Measurements from ENCODE around the gene COL18A1.

COL18A1 gene

DNA sequence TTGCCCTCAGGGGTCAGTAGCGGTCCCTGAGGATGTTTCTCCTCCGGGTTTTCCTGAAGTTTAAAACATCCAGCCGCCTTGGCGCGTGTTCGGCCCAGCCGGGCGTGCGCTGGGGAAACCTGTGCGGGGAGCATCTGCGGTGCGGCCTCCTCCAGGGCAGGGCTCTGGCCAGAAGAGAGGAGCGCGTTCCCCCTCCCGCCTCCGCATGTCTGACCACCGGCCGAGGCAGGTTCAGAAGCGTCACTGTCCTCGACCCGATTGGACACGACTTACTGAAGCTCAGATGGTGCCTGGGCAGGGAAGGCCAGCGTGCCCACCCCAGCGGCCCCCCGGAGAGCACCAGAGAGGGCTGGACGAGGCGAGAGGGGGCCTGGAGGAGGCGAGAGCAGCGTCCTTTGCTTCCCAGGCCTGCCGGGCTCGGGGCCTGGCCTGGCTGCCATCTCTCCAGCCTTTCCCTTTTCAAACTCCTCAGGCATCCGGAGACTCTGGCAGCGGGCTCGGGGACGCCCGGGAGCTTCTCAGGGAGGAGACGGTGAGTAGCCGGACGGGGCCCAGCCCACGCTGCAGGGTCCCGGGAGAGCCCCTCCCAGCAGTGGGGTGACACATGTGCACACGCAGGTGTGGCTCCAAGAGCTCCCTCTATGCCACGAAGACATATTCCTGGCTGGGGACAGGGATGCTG, 70.2 kb downstream of the COL18A1 start:
- H3K36me3 ChIP-seq (ENCODE audit: control insufficient read depth in 4 of 4, insufficient read depth in 4 of 4, low read length in 3 of 4) = no peaks in the 10 kb centered on the region
- H3K27me3 ChIP-seq (replicated peaks in 2 of 5; ENCODE audit: control insufficient read depth in 4 of 5, insufficient read depth in 5 of 5, low read length in 4 of 5) = no peaks in the 10 kb centered on the region
- no peaks in the 10 kb centered on the region for H3K9me3 ChIP-seq (ENCODE audit: control extremely low read depth in 1 of 5, control insufficient read depth in 4 of 5, insufficient read depth in 2 of 5, low read depth in 1 of 5, low read length in 4 of 5)
- CTCF ChIA-PET = interaction anchor here (0.6 to 2.0 kb wide), 2 partner anchors 121 to 337 kb away, joined by 3 to 5 read pairs; no protein-coding TSS in a partner anchor
- no peak overlapping the region for H3K4me3 ChIP-seq (ENCODE audit: control insufficient read depth in 1 of 7, extremely low read depth in 1 of 7, insufficient read depth in 4 of 7, low read depth in 2 of 7, low read length in 6 of 7)
- POLR2A ChIA-PET = no interaction called here
- peaks cover 0 to 20% (median 17%) of the 10 kb centered on the region in 4 experiments for H3K4me1 ChIP-seq (ENCODE audit: control extremely low read depth in 1 of 4, control insufficient read depth in 4 of 4, insufficient read depth in 4 of 4, low read length in 3 of 4)
- DNase-seq = no peak
- H3K27ac ChIP-seq (ENCODE audit: insufficient read depth in 1 of 2, low read depth in 1 of 2, low read length in 2 of 2, poor library complexity in 1 of 2, severe bottlenecking in 2 of 2) = no peak overlapping the region
- 97% methylated on average over 43 of the region's 43 CpGs for WGBS (ENCODE audit: insufficient coverage)

DNA sequence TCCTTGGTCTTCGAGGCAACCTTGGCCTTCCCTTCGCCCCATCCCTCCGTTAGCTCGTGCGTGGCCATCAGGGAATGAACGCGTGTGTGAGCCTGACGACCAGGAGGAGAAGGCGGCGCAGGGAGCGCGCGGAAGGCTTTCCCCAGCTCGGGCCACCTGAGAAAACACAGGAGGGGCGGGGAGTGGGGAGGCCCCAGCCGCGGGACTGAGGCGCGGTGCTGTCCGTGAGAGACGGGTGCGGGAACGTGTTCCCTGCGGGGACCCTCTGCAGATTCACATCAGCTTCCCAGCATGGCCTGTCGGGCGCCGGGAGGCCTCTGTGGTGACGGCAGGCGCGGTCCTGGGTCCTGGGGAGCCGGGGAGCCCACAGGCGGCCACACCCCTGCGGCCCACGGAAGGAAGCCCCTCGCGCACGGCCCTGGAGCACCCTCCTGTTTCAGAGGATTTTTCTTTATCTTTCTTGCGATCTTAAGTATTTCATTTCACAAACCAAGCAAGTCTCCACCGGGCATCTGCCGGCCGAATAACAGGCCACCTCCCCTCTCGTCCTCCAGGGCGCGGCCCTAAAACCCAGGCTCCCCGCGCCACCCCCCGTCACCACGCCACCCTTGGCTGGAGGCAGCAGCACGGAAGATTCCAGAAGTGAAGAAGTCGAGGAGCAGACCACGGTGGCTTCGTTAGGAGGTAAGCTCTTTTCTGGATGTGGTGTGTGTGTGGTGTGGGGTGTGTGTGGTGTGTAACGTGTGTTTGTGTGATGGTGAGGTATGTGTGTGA, 71.0 kb downstream of the COL18A1 start:
- H3K9me3 ChIP-seq (ENCODE audit: control extremely low read depth in 1 of 5, control insufficient read depth in 4 of 5, insufficient read depth in 2 of 5, low read depth in 1 of 5, low read length in 4 of 5) = no peaks in the 10 kb centered on the region
- H3K27me3 ChIP-seq (replicated peaks in 2 of 5; ENCODE audit: control insufficient read depth in 4 of 5, insufficient read depth in 5 of 5, low read length in 4 of 5) = no peaks in the 10 kb centered on the region
- no peak overlapping the region for H3K4me3 ChIP-seq (ENCODE audit: control insufficient read depth in 1 of 7, extremely low read depth in 1 of 7, insufficient read depth in 4 of 7, low read depth in 2 of 7, low read length in 6 of 7)
- peaks cover 0 to 20% (median 17%) of the 10 kb centered on the region in 4 experiments for H3K4me1 ChIP-seq (ENCODE audit: control extremely low read depth in 1 of 4, control insufficient read depth in 4 of 4, insufficient read depth in 4 of 4, low read length in 3 of 4)
- H3K36me3 ChIP-seq (ENCODE audit: control insufficient read depth in 4 of 4, insufficient read depth in 4 of 4, low read length in 3 of 4) = no peaks in the 10 kb centered on the region
- WGBS (ENCODE audit: insufficient coverage) = 95% methylated on average over 49 of the region's 53 CpGs
- no peak overlapping the region for H3K27ac ChIP-seq (ENCODE audit: insufficient read depth in 1 of 2, low read depth in 1 of 2, low read length in 2 of 2, poor library complexity in 1 of 2, severe bottlenecking in 2 of 2)
- ChIA-PET CTCF (interaction anchor here (0.6 to 2.0 kb wide), 2 partner anchors 120 to 337 kb away, joined by 3 to 5 read pairs; no protein-coding TSS in a partner anchor), POLR2A (no interaction called here)
- no peak for DNase-seq

DNA sequence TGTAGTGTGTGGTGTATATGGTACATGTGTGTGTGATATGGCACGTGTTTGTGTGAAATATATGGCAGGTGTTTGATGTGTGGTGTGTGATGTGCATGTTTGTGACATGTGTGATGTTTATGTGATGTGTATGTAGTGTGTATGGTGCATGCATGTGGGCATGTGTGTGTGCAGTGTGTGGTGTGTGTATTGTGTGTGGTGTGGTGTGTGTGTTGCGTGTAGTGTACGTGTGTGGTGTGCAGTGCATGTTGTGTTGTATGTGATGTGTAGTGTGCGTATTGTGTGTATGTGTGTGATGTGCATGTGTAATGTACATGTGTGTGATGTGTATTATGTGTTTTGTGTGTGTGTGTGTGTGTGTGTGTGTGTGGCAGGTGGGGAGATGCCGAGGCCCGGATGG, 71.6 kb downstream of the COL18A1 start:
- Histone ChIP-seq H3K36me3 (ENCODE audit: control insufficient read depth in 4 of 4, insufficient read depth in 4 of 4, low read length in 3 of 4) (no peaks in the 10 kb centered on the region), H3K27ac (ENCODE audit: insufficient read depth in 1 of 2, low read depth in 1 of 2, low read length in 2 of 2, poor library complexity in 1 of 2, severe bottlenecking in 2 of 2) (no peak overlapping the region), H3K4me1 (ENCODE audit: control extremely low read depth in 1 of 4, control insufficient read depth in 4 of 4, insufficient read depth in 4 of 4, low read length in 3 of 4) (peaks cover 0 to 20% (median 17%) of the 10 kb centered on the region in 4 experiments), H3K27me3 (replicated peaks in 2 of 5; ENCODE audit: control insufficient read depth in 4 of 5, insufficient read depth in 5 of 5, low read length in 4 of 5) (no peaks in the 10 kb centered on the region), H3K4me3 (ENCODE audit: control insufficient read depth in 1 of 7, extremely low read depth in 1 of 7, insufficient read depth in 4 of 7, low read depth in 2 of 7, low read length in 6 of 7) (no peak overlapping the region), H3K9me3 (ENCODE audit: control extremely low read depth in 1 of 5, control insufficient read depth in 4 of 5, insufficient read depth in 2 of 5, low read depth in 1 of 5, low read length in 4 of 5) (no peaks in the 10 kb centered on the region)
- WGBS (ENCODE audit: insufficient coverage) = 95% methylated on average over 5 of the region's 6 CpGs
- ChIA-PET CTCF (interaction anchor here (1.3 to 2.0 kb wide), 3 partner anchors 19 to 345 kb away, joined by 3 to 5 read pairs (median 4); no protein-coding TSS in a partner anchor), POLR2A (no interaction called here)
- no peak for DNase-seq

DNA sequence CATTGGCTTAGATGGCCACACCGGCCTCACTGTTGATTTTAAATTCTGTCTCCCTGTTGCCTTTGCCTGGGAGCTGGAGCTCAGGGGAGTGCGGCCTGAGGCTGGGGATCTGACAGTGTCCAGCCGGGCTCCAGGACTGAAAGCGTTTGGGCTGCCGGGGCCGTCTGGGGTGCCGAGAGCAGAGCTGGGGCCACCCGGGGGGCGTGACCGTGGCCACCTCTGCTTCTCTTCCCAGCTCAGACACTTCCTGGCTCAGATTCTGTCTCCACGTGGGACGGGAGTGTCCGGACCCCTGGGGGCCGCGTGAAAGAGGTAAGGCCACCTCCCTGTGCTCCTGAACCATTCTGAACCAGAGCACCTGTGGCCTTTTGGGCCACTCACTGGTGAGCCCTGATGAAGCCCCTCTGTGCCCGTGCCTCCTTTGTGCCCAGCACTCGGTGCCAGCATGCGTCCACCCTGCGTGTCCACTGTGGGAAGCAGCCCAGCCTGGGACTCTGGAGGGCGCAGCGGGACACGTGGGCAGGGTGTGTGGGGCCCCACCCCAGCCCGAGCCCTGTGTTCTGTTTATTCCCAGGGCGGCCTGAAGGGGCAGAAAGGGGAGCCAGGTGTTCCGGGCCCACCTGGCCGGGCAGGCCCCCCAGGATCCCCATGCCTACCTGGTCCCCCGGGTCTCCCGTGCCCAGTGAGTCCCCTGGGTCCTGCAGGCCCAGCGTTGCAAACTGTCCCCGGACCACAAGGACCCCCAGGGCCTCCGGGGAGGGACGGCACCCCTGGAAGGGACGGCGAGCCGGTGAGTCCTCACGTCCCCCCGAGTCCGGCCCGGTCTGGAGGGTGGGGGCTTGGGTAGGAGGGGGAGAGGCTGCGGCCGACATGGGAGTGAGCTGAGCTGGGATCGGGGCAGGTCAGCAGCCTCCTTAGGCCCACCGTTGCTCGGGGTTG, 72.5 kb downstream of the COL18A1 start:
- ChIA-PET CTCF (interaction anchor here (0.9 to 2.0 kb wide), 6 partner anchors 9 to 345 kb away, joined by 3 to 5 read pairs (median 4); no protein-coding TSS in a partner anchor), POLR2A (no interaction called here)
- no peaks in the 10 kb centered on the region for H3K36me3 ChIP-seq (ENCODE audit: control insufficient read depth in 4 of 4, insufficient read depth in 4 of 4, low read length in 3 of 4)
- H3K4me1 ChIP-seq (ENCODE audit: control extremely low read depth in 1 of 4, control insufficient read depth in 4 of 4, insufficient read depth in 4 of 4, low read length in 3 of 4) = peaks cover 0 to 25% (median 22%) of the 10 kb centered on the region in 4 experiments
- 84% methylated on average over 39 of the region's 44 CpGs for WGBS (ENCODE audit: insufficient coverage)
- no peaks in the 10 kb centered on the region for H3K9me3 ChIP-seq (ENCODE audit: control extremely low read depth in 1 of 5, control insufficient read depth in 4 of 5, insufficient read depth in 2 of 5, low read depth in 1 of 5, low read length in 4 of 5)
- DNase-seq = no peak
- no peaks in the 10 kb centered on the region for H3K27me3 ChIP-seq (replicated peaks in 2 of 5; ENCODE audit: control insufficient read depth in 4 of 5, insufficient read depth in 5 of 5, low read length in 4 of 5)
- H3K27ac ChIP-seq (ENCODE audit: insufficient read depth in 1 of 2, low read depth in 1 of 2, low read length in 2 of 2, poor library complexity in 1 of 2, severe bottlenecking in 2 of 2) = no peak overlapping the region
- H3K4me3 ChIP-seq (ENCODE audit: control insufficient read depth in 1 of 7, extremely low read depth in 1 of 7, insufficient read depth in 4 of 7, low read depth in 2 of 7, low read length in 6 of 7) = peak overlapping the region in 3 of 7 experiments; percentile 69 to 85 (median 78)

DNA sequence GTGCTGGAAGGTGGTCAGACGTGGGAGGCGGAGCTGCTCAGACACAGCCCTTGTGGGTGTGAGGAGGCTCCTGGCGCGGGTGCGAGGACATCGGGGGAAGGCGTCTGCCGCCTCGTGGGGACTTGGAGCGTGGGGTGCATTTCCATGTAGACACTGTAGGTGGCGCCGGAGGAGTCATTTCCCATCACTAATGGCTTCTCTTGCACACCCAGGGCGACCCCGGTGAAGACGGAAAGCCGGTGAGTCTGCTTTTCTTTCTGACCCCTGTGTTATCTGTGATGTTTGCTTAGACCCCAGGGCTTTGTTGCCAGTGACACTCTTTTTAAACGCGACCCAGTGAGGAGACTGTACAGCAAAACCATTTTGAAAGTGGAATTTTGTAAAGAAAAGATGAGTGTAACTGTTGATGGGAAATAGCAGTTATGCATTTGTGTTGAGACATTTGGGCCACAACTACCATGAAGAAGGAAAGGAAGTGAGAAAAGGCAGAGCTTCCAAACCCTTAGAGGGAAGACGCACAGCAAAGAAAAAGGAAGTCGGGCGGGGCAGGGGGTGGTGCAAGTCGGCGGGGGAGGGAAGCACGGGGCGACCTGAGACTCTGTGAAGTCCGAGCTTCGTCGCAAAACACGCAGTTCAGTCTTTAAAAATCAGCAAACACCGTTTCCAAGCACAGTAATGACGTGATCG, 73.3 kb downstream of the COL18A1 start:
- ChIA-PET POLR2A (no interaction called here), CTCF (interaction anchor here (0.7 to 1.4 kb wide), 6 partner anchors 10 to 344 kb away, joined by 3 to 6 read pairs (median 4); no protein-coding TSS in a partner anchor)
- peak overlapping the region in 1 of 2 experiments; percentile 63 for H3K27ac ChIP-seq (ENCODE audit: insufficient read depth in 1 of 2, low read depth in 1 of 2, low read length in 2 of 2, poor library complexity in 1 of 2, severe bottlenecking in 2 of 2)
- peak; percentile 76 to 83 (median 77) for DNase-seq
- H3K4me3 ChIP-seq (ENCODE audit: control insufficient read depth in 1 of 7, extremely low read depth in 1 of 7, insufficient read depth in 4 of 7, low read depth in 2 of 7, low read length in 6 of 7) = peak overlapping the region in 6 of 7 experiments; percentile 38 to 85 (median 67)
- WGBS (ENCODE audit: insufficient coverage) = 5% methylated on average over 30 of the region's 32 CpGs
- no peaks in the 10 kb centered on the region for H3K9me3 ChIP-seq (ENCODE audit: control extremely low read depth in 1 of 5, control insufficient read depth in 4 of 5, insufficient read depth in 2 of 5, low read depth in 1 of 5, low read length in 4 of 5)
- peaks cover 0 to 33% (median 30%) of the 10 kb centered on the region in 4 experiments for H3K4me1 ChIP-seq (ENCODE audit: control extremely low read depth in 1 of 4, control insufficient read depth in 4 of 4, insufficient read depth in 4 of 4, low read length in 3 of 4)
- H3K27me3 ChIP-seq (replicated peaks in 2 of 5; ENCODE audit: control insufficient read depth in 4 of 5, insufficient read depth in 5 of 5, low read length in 4 of 5) = no peaks in the 10 kb centered on the region
- no peaks in the 10 kb centered on the region for H3K36me3 ChIP-seq (ENCODE audit: control insufficient read depth in 4 of 4, insufficient read depth in 4 of 4, low read length in 3 of 4)

Data from common myeloid progenitor, CD34-positive (primary cell).